IPS-NIHi11 (cell line): ENCODE data around the gene SEZ6L.
A peak's percentile ranks its signal among the peaks of the same experiment; 100 is the strongest.

ENCODE experiments used
- DNase-seq: peaks from one replicate; pipeline ENCODE4 v3.0.0; 2012; ENCODE audit warnings: mixed read lengths, low spot score

The SEZ6L gene

GRCh38 chr22:26428515-26429457 is 259.5 kb downstream of the SEZ6L start, which contains the start of gene ASPHD2:
Gene ASPHD2 (plus strand): TSS chr22:26429260. CDS start chr22:26433616, 4,356 bp downstream.
- peak; percentile 96 for DNase-seq

GRCh38 chr22:26429458-26430286 is 260.4 kb downstream of the SEZ6L start:
- no peak for DNase-seq

GRCh38 chr22:26430600-26430999 is 261.3 kb downstream of the SEZ6L start:
- DNase-seq = no peak

- no peak for DNase-seq
These were observed 262.2 kb downstream of the SEZ6L start for GRCh38 chr22:26431261-26431995.

GRCh38 chr22:26432619-26433311 is 263.5 kb downstream of the SEZ6L start:
- no peak for DNase-seq
